ENCODE data around the gene MACC1. TPM values are rescaled to one million over a fixed set of nuclear protein-coding genes. Genes with fewer than 3 reads are reported as not detected.

Gene MACC1
- total and polyA plus RNA-seq, 9 of the 15 experiments (the other 6 are each of a cell fraction or from before 2014, with no cell fraction given) = 5.9 to 30.2 (median 10.4) TPM

DNA sequence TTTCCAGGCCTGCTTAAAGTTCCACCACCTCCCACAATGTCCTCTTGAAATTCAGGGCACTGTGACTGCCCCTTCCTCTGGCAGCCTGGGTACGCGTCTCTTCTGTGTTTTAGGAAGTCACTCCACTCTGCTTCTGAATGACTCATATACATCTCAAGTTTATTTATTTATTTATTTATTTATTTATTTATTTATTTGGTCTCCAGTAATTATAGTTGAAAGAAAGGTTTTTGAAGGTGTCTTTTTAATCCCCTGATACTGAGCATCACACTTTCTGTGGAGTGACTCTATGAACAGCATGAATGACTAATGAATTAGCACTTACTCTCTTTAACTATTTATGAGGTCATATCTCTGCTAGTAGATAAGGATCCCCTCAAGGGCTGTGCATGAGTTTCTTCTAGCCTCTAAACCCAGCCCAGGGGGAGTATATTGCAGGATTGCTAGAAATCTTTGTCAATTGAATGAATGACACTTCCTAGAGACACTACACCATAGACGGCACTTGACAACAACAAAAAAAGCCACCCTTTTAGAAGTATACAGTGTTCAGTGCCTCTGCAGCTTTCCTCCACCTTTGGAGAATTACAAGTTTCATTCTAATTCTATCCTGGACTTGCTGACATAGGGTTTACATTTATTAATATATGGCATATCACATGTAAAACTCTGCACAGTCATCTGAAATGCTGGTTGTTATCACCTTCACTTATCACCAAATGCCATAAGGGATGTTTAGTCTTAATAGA is 2.1 kb downstream of the MACC1 start (continued):
- TF ChIP-seq ARID1B (IDR thresholded peaks at IDR 0.05) (peak; percentile 70), GATAD2B (IDR thresholded peaks at IDR 0.05; ENCODE audit: borderline replicate concordance) (0 out of 2 replicates have a peak, but pooled peaks have one; percentile 49), NR2F6 (CRISPR knock-in tag; IDR thresholded peaks at IDR 0.05) (no peak), U2AF2 (optimal IDR thresholded peaks at IDR 0.05; ENCODE audit: low read depth, low read length) (no peak), HBP1 (CRISPR knock-in tag; IDR thresholded peaks at IDR 0.05) (no peak), HMBOX1 (IDR thresholded peaks at IDR 0.05) (peak; percentile 74), DPF2 (IDR thresholded peaks at IDR 0.05) (peak; percentile 82), ATF7 (IDR thresholded peaks at IDR 0.05) (peak; percentile 90), MEIS2 (IDR thresholded peaks at IDR 0.05; ENCODE audit: partially characterized antibody) (peak; percentile 21), MCM5 (IDR thresholded peaks at IDR 0.05; ENCODE audit: low read depth) (no peak), ZNF12 (CRISPR knock-in tag; IDR thresholded peaks at IDR 0.05) (no peak), GABPB2 (CRISPR knock-in tag; conservative IDR thresholded peaks at IDR 0.05) (no peak), ZBTB17 (CRISPR knock-in tag; IDR thresholded peaks at IDR 0.05) (no peak), POLR3G (IDR thresholded peaks at IDR 0.05; ENCODE audit: extremely low read depth, insufficient read length, insufficient replicate concordance) (no peak), NFRKB (IDR thresholded peaks at IDR 0.05; ENCODE audit: low read depth) (peak; percentile 29), E2F4 (CRISPR knock-in tag; IDR thresholded peaks at IDR 0.05; ENCODE audit: low read depth) (no peak), SMARCE1 (IDR thresholded peaks at IDR 0.05) (peak; percentile 52; the same call in 1 of the 2 replicates), ZNF695 (CRISPR knock-in tag; IDR thresholded peaks at IDR 0.05) (no peak), ELF1 (tag; IDR thresholded peaks at IDR 0.05) (no peak), CTBP1 (IDR thresholded peaks at IDR 0.05; ENCODE audit: borderline replicate concordance) (0 out of 2 replicates have a peak, but pooled peaks have one; percentile 11), PKNOX1 (IDR thresholded peaks at IDR 0.05) (peak; percentile 66), TRIM24 (IDR thresholded peaks at IDR 0.05) (no peak; a peak in 1 of 4 replicates), POLR2AphosphoS5 (IDR thresholded peaks at IDR 0.05; ENCODE audit: control insufficient read depth, insufficient read depth, low read depth, low read length) (peak; percentile 53)
- TF ChIP-seq, protein P1, sequence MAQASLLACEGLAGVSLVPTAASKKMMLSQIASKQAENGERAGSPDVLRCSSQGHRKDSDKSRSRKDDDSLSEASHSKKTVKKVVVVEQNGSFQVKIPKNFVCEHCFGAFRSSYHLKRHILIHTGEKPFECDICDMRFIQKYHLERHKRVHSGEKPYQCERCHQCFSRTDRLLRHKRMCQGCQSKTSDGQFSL (CRISPR knock-in tag; IDR thresholded peaks at IDR 0.05) = no peak
- TF ChIP-seq, protein P1 (tag; IDR thresholded peaks at IDR 0.05) = no peak
